H1 (cell line): ENCODE results near the gene DPM3. TPM values are rescaled to one million over a fixed set of nuclear protein-coding genes. Genes with fewer than 3 reads are reported as not detected.

Experiments used
- CTCF ChIA-PET: fragments of 300-600 bp; sonication (Branson Sonifier 250); formaldehyde crosslinking; loops from one replicate; lab custom pipeline; 2021; ENCODE audit not compliant: partially characterized antibody; lab: Charles Lee
- POLR2A ChIA-PET: fragments of 300-600 bp; sonication (Branson Sonifier 250); formaldehyde crosslinking; loops from one replicate; lab custom pipeline; 2021; ENCODE audit warnings: inconsistent platforms; ENCODE audit not compliant: partially characterized antibody; lab: Charles Lee
- DNase-seq, 2 experiments: peaks; one replicate each; pipeline versions ENCODE4 v3.0.0 to v3.0.0-alpha.2; 2010 to 2022; ENCODE audit warnings: low spot score in 2 of 2, low read depth in 1 of 2, mixed read lengths in 1 of 2
- FAIRE-seq: peaks from 2 replicates; lab custom pipeline; 2011; peaks lifted over from hg19 to GRCh38; lab: Jason Lieb, UNC
- H2AFZ ChIP-seq: 2 replicates; pipeline ENCODE4 v1.8.1; 2012; ENCODE audit warnings: low read length, inconsistent platforms
- H2AK5ac ChIP-seq: 2 replicates; pipeline ENCODE4 v1.6.1; 2013; ENCODE audit warnings: low read depth, low read length
- H2BK120ac ChIP-seq: replicated peaks from 2 replicates; pipeline ENCODE3; 2013; ENCODE audit warnings: low read depth, low read length, inconsistent platforms
- H2BK12ac ChIP-seq: 2 replicates; pipeline ENCODE4 v1.6.1; 2013; ENCODE audit warnings: low read depth, low read length
- H2BK15ac ChIP-seq: 2 replicates; pipeline ENCODE4 v1.6.1; 2013; ENCODE audit warnings: low read length
- H2BK20ac ChIP-seq: 2 replicates; pipeline ENCODE4 v1.6.1; 2013; ENCODE audit warnings: low read length
- H2BK5ac ChIP-seq: 2 replicates; pipeline ENCODE4 v1.6.1; 2013; ENCODE audit warnings: low read depth, low read length
- H3K14ac ChIP-seq: 2 replicates; pipeline ENCODE4 v1.6.1; 2013; ENCODE audit warnings: inconsistent platforms; ENCODE audit not compliant: insufficient read length
- H3K18ac ChIP-seq: 2 replicates; pipeline ENCODE4 v1.6.1; 2013; ENCODE audit warnings: low read length; ENCODE audit errors: extremely low read depth
- H3K23ac ChIP-seq: 2 replicates; pipeline ENCODE4 v1.6.1; 2013; ENCODE audit warnings: inconsistent platforms; ENCODE audit not compliant: insufficient read length
- H3K23me2 ChIP-seq: 2 replicates; pipeline ENCODE4 v1.6.1; 2013; ENCODE audit warnings: low read depth, low read length
- H3K27ac ChIP-seq: 2 replicates; pipeline ENCODE4 v1.6.1; 2011; ENCODE audit warnings: low read depth, low read length, inconsistent platforms
- H3K27me3 ChIP-seq, 4 experiments: replicated peaks in 1 of 4; 1 replicate in 1 of 4; 2 replicates in 3 of 4; pipeline versions ENCODE4 v1.6.1 to v1.8.1; 2011 to 2013; ENCODE audit warnings: low read length in 3 of 4, mild to moderate bottlenecking in 3 of 4, inconsistent platforms in 2 of 4, mixed read lengths in 2 of 4, moderate library complexity in 1 of 4; ENCODE audit not compliant: control insufficient read depth in 3 of 4, insufficient read depth in 3 of 4; ENCODE audit errors: extremely low read depth in 1 of 4
- H3K36me3 ChIP-seq, 4 experiments: 2 replicates each; pipeline versions ENCODE4 v1.6.1 to v1.8.1; 2011 to 2013; ENCODE audit warnings: mild to moderate bottlenecking in 4 of 4, low read length in 3 of 4, moderate library complexity in 2 of 4, control low read depth in 1 of 4, inconsistent platforms in 1 of 4; ENCODE audit not compliant: insufficient read depth in 4 of 4, control insufficient read depth in 2 of 4
- H3K4ac ChIP-seq: replicated peaks from 2 replicates; pipeline ENCODE3; 2013; ENCODE audit warnings: low read length, low read depth, mixed read lengths, inconsistent platforms; ENCODE audit not compliant: insufficient read length
- H3K4me1 ChIP-seq, 4 experiments: replicated peaks in 1 of 4; 1 replicate in 1 of 4; 2 replicates in 3 of 4; pipeline versions ENCODE4 v1.6.1 to v1.8.1; 2011 to 2013; ENCODE audit warnings: low read length in 3 of 4, inconsistent platforms in 2 of 4, mixed read lengths in 1 of 4; ENCODE audit not compliant: insufficient read depth in 4 of 4, control insufficient read depth in 3 of 4
- H3K4me2 ChIP-seq, 2 experiments: 2 replicates each; pipeline versions ENCODE4 v1.6.1 to v1.8.1; 2011 to 2013; ENCODE audit warnings: low read depth in 2 of 2, low read length in 2 of 2, control low read depth in 1 of 2, inconsistent platforms in 1 of 2, mild to moderate bottlenecking in 1 of 2; ENCODE audit not compliant: insufficient read depth in 1 of 2
- H3K4me3 ChIP-seq, 4 experiments: fragments of 200-600, 300-600 bp in 1 of 4; sonication (generic), shearing (Covaris generic), sonication (Bioruptor Twin) in 1 of 4; 2 replicates each; pipeline versions ENCODE4 v1.5.1 to v1.8.1; 2011 to 2016; ENCODE audit warnings: low read length in 4 of 4, low read depth in 3 of 4, control low read depth in 2 of 4, inconsistent platforms in 2 of 4, mild to moderate bottlenecking in 2 of 4, mixed read lengths in 1 of 4, moderate library complexity in 1 of 4; ENCODE audit not compliant: insufficient read depth in 2 of 4; ENCODE audit errors: extremely low read depth in 1 of 4
- H3K56ac ChIP-seq: replicated peaks from 2 replicates; pipeline ENCODE3; 2013; ENCODE audit warnings: low read depth, mild to moderate bottlenecking, mixed read lengths, low read length, inconsistent platforms; ENCODE audit not compliant: insufficient read length
- H3K79me1 ChIP-seq: 2 replicates; pipeline ENCODE4 v1.6.1; 2013; ENCODE audit warnings: low read depth, low read length, control low read depth
- H3K79me2 ChIP-seq, 2 experiments: 2 replicates each; pipeline versions ENCODE4 v1.6.1 to v1.8.1; 2012 to 2013; ENCODE audit warnings: low read length in 2 of 2, mild to moderate bottlenecking in 2 of 2, inconsistent platforms in 1 of 2; ENCODE audit not compliant: insufficient read depth in 2 of 2, control insufficient read depth in 1 of 2
- H3K9ac ChIP-seq, 4 experiments: replicated peaks in 1 of 4; 1 replicate in 1 of 4; 2 replicates in 3 of 4; pipeline versions ENCODE4 v1.6.1 to v1.8.1; 2011 to 2013; ENCODE audit warnings: low read depth in 3 of 4, low read length in 3 of 4, control low read depth in 2 of 4, mild to moderate bottlenecking in 2 of 4, moderate library complexity in 2 of 4, inconsistent platforms in 1 of 4; ENCODE audit errors: extremely low read depth in 1 of 4
- H3K9me3 ChIP-seq, 2 experiments: 2 replicates each; pipeline versions ENCODE4 v1.6.1 to v1.8.1; 2012 to 2013; ENCODE audit warnings: mild to moderate bottlenecking in 2 of 2, moderate library complexity in 2 of 2, control low read depth in 1 of 2, inconsistent platforms in 1 of 2, low read depth in 1 of 2, low read length in 1 of 2, mixed read lengths in 1 of 2; ENCODE audit not compliant: insufficient read depth in 2 of 2
- H4K20me1 ChIP-seq, 2 experiments: replicated peaks in 1 of 2; 2 replicates each; pipeline versions ENCODE3 to v1.8.1; 2011 to 2013; ENCODE audit warnings: inconsistent platforms in 2 of 2, low read length in 2 of 2, mild to moderate bottlenecking in 1 of 2; ENCODE audit not compliant: insufficient read depth in 2 of 2, control insufficient read depth in 1 of 2
- H4K5ac ChIP-seq: 2 replicates; pipeline ENCODE4 v1.6.1; 2013; ENCODE audit warnings: low read length, low read depth, mixed read lengths, inconsistent platforms; ENCODE audit not compliant: insufficient read length
- H4K8ac ChIP-seq: 2 replicates; pipeline ENCODE4 v1.8.0; 2013; ENCODE audit warnings: mild to moderate bottlenecking, moderate library complexity, low read length, inconsistent platforms; ENCODE audit not compliant: insufficient read depth; ENCODE audit errors: extremely low read depth
- H4K91ac ChIP-seq: replicated peaks from 2 replicates; pipeline ENCODE3; 2013; ENCODE audit warnings: low read length, mixed read lengths, inconsistent platforms; ENCODE audit not compliant: insufficient read length
- CEBPB ChIP-seq: IDR thresholded peaks from 2 replicates; pipeline ENCODE4 v1.6.1; 2012; ENCODE audit warnings: low read depth, low read length
- HDAC2 ChIP-seq, 2 experiments: fragments of 300-600 bp in 1 of 2; sonication (generic) in 1 of 2; IDR thresholded peaks; 2 replicates each; pipeline ENCODE4 v1.6.1; 2011 to 2012; ENCODE audit warnings: low read depth in 2 of 2, low read length in 2 of 2, mild to moderate bottlenecking in 2 of 2, moderate library complexity in 2 of 2, borderline replicate concordance in 1 of 2, inconsistent platforms in 1 of 2
- JUND ChIP-seq: IDR thresholded peaks from 2 replicates; pipeline ENCODE4 v1.6.1; 2011; ENCODE audit warnings: mild to moderate bottlenecking, improper control_type of control experiment, low read length
- KDM1A ChIP-seq: fragments of 200-600, 300-600 bp; sonication (generic); IDR thresholded peaks from 2 replicates; pipeline ENCODE4 v1.7.1; 2016; ENCODE audit warnings: mild to moderate bottlenecking, low read length, borderline replicate concordance
- PHF8 ChIP-seq: fragments of 200-600 bp; sonication (generic); conservative IDR thresholded peaks from 2 replicates; pipeline ENCODE4 v1.7.1; 2012; ENCODE audit warnings: low read depth, mild to moderate bottlenecking, inconsistent platforms, low read length, moderate library complexity
- POLR2AphosphoS5 ChIP-seq: IDR thresholded peaks from 2 replicates; pipeline ENCODE4 v1.6.1; 2011; ENCODE audit warnings: low read depth, low read length
- RNF2 ChIP-seq: fragments of 200-900, 300-1000 bp; sonication (generic); IDR thresholded peaks from 2 replicates; pipeline ENCODE4 v1.7.1; 2016; ENCODE audit warnings: borderline replicate concordance, low read depth, mild to moderate bottlenecking, antibody characterized with exemption, low read length; ENCODE audit not compliant: poor library complexity, severe bottlenecking; ENCODE audit errors: missing control alignments
- SIX5 ChIP-seq: IDR thresholded peaks from 2 replicates; pipeline ENCODE4 v1.6.1; 2011; ENCODE audit warnings: mild to moderate bottlenecking, low read depth, low read length
- SP4 ChIP-seq: IDR thresholded peaks from 2 replicates; pipeline ENCODE4 v1.6.1; 2012; ENCODE audit warnings: low read length, inconsistent platforms
- TCF12 ChIP-seq: IDR thresholded peaks from 2 replicates; pipeline ENCODE4 v1.6.1; 2011; ENCODE audit warnings: low read depth, mild to moderate bottlenecking, low read length
- whole genome bisulfite sequencing, 2 experiments: shearing (Covaris generic) in 1 of 2; methylation state at CpG; one replicate each; pipeline versions ENCODE4 v1.1.6 to v1.1.7; 2013 to 2015; ENCODE audit warnings: low lambda C conversion rate in 2 of 2, mixed read lengths in 2 of 2, inconsistent platforms in 1 of 2, low coverage in 1 of 2, missing lambda C conversion rate in 1 of 2; ENCODE audit not compliant: insufficient replicate concordance in 2 of 2, insufficient coverage in 1 of 2, insufficient read length in 1 of 2; ENCODE audit errors: extremely low coverage in 1 of 2, missing lambda C conversion rate in 1 of 2; 5-methylcytosine and 5-hydroxymethylcytosine counted together
- polyA plus RNA-seq, 7 experiments: library from polyadenylated mRNA; depleted of rRNA in 3 of 7; stranded (reverse) in 5 of 7; unstranded in 2 of 7; fragments of >200 nt in 5 of 7; fragments of 200-250 nt in 2 of 7; gene quantifications; 1 replicate in 5 of 7; 2 replicates in 1 of 7; 4 replicates in 1 of 7; pipeline versions ENCODE4 v1.2.1 to v1.2.3, GENCODE V29; 2011 to 2013; ENCODE audit warnings: missing spikeins in 2 of 7, mixed read lengths in 2 of 7
- total RNA-seq: library from RNA; stranded (reverse); fragmentation: NEBNext Ultra II Directional; extraction: Animal tissue kit (Norgen Biotek cat#: 25700); gene quantifications from 2 replicates; pipeline ENCODE4 v1.2.1, GENCODE V29; 2021
- TF ChIP-seq, protein P1 (sequence below): IDR thresholded peaks from 2 replicates; pipeline ENCODE4 v1.6.1; 2011; ENCODE audit warnings: low read length, improper control_type of control experiment

DPM3 gene
- total and polyA plus RNA-seq, 2 of the 8 experiments (the other 6 are each of a cell fraction or from before 2014, with no cell fraction given): 44.8 to 227 TPM

GRCh38 chr1:155117610-155118009 lies 22.7 kb downstream of the DPM3 start:
- Histone ChIP-seq H3K4me3 (no peak overlapping the region), H3K79me2 (no peaks in the 10 kb centered on the region), H3K9ac (no peak overlapping the region), H3K36me3 (no peaks in the 10 kb centered on the region), H2AK5ac (no peak overlapping the region), H3K4me2 (no peak overlapping the region), H2BK12ac (no peak overlapping the region), H3K23ac (no peak overlapping the region), H3K18ac (no peak overlapping the region), H2BK20ac (no peak overlapping the region), H2BK120ac (no peak overlapping the region), H3K4ac (no peak overlapping the region), H3K4me1 (no peaks in the 10 kb centered on the region), H3K56ac (no peak overlapping the region), H4K91ac (no peak overlapping the region), H3K27me3 (peaks cover 0 to 3% (median 0%) of the 10 kb centered on the region in 4 experiments; a peak in 1 of 7 replicates), H2BK15ac (no peak overlapping the region), H2AFZ (no peak overlapping the region), H4K5ac (no peak overlapping the region), H3K79me1 (no peaks in the 10 kb centered on the region), H3K27ac (no peak overlapping the region), H4K8ac (no peak overlapping the region), H3K9me3 (no peaks in the 10 kb centered on the region), H3K23me2 (no peaks in the 10 kb centered on the region), H2BK5ac (no peak overlapping the region), H3K14ac (no peak overlapping the region), H4K20me1 (no peaks in the 10 kb centered on the region)
- no peak for DNase-seq
- CTCF ChIA-PET: interaction anchor here (0.6 to 3.9 kb wide), 10 partner anchors 11 to 372 kb away, joined by 3 to 26 read pairs (median 3); partner anchors contain the start of genes EFNA4 and KRTCAP2
- 89% methylated on average over 4 of the region's 4 CpGs; no CpG with 5 or more reads in 1 of the 2 experiments for WGBS, 2 experiments
- POLR2A ChIA-PET: interaction anchor here (0.7 to 2.3 kb wide), 3 partner anchors 8 to 68 kb away, joined by 3 to 6 read pairs (median 4); no protein-coding TSS in a partner anchor
- FAIRE-seq: no peak
- no peak for TF ChIP-seq KDM1A
- TF ChIP-seq POLR2AphosphoS5: no peak
- TF ChIP-seq CEBPB: no peak
- no peak for TF ChIP-seq PHF8
- TF ChIP-seq TCF12: no peak
- no peak for TF ChIP-seq SIX5
- TF ChIP-seq, protein P1, sequence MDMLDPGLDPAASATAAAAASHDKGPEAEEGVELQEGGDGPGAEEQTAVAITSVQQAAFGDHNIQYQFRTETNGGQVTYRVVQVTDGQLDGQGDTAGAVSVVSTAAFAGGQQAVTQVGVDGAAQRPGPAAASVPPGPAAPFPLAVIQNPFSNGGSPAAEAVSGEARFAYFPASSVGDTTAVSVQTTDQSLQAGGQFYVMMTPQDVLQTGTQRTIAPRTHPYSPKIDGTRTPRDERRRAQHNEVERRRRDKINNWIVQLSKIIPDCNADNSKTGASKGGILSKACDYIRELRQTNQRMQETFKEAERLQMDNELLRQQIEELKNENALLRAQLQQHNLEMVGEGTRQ: no peak
- no peak for TF ChIP-seq RNF2
- no peak for TF ChIP-seq HDAC2 (IDR thresholded peaks at IDR 0.05; ENCODE audit: borderline replicate concordance in 1 of 2, low read depth in 2 of 2, low read length in 2 of 2)
- TF ChIP-seq JUND: no peak
- no peak for TF ChIP-seq SP4
